Measurements from ENCODE around the gene FAM171A1.
"Not testable (repeated sequence)": the region's sequence is repeated elsewhere in the genome, so short reads cannot be mapped to it uniquely, and the experiment has no call there.

The FAM171A1 gene
- long read RNA-seq, donor 1, transcript FAM171A1-201 (8 exons, 3,952 nt): major isoform, 16 of 16 reads
- long read RNA-seq, donor 1, partial matches to known transcripts: 0 of 16 reads
- long read RNA-seq, donor 1, other reads (novel, unspliced or antisense): 0 of 16 reads
- long read RNA-seq, donor 2, transcript FAM171A1-201 (8 exons, 3,952 nt): major isoform, 9 of 52 reads
- long read RNA-seq, donor 2, partial matches to known transcripts: 43 of 52 reads
- long read RNA-seq, donor 2, other reads (novel, unspliced or antisense): 0 of 52 reads
- long read RNA-seq, donor 3, transcript FAM171A1-201 (8 exons, 3,952 nt): major isoform, 10 of 10 reads
- long read RNA-seq, donor 3, partial matches to known transcripts: 0 of 10 reads
- long read RNA-seq, donor 3, other reads (novel, unspliced or antisense): 0 of 10 reads
- long read RNA-seq, donor 4, transcript FAM171A1-201 (8 exons, 3,952 nt): major isoform, 19 of 19 reads
- long read RNA-seq, donor 4, partial matches to known transcripts: 0 of 19 reads
- long read RNA-seq, donor 4, other reads (novel, unspliced or antisense): 0 of 19 reads
- long read RNA-seq, donor 5, transcript FAM171A1-201 (8 exons, 3,952 nt): major isoform, 24 of 24 reads
- long read RNA-seq, donor 5, partial matches to known transcripts: 0 of 24 reads
- long read RNA-seq, donor 5, other reads (novel, unspliced or antisense): 0 of 24 reads
- long read RNA-seq, donor 6, transcript FAM171A1-201 (8 exons, 3,952 nt): major isoform, 18 of 23 reads
- long read RNA-seq, donor 6, partial matches to known transcripts: 5 of 23 reads
- long read RNA-seq, donor 6, other reads (novel, unspliced or antisense): 0 of 23 reads
- long read RNA-seq, donor 7, transcript FAM171A1-201 (8 exons, 3,952 nt): major isoform, 33 of 44 reads
- long read RNA-seq, donor 7, partial matches to known transcripts: 5 of 44 reads
- long read RNA-seq, donor 7, other reads (novel, unspliced or antisense): 6 of 44 reads
- long read RNA-seq, donor 8, transcript FAM171A1-201 (8 exons, 3,952 nt): major isoform, 19 of 30 reads
- long read RNA-seq, donor 8, partial matches to known transcripts: 11 of 30 reads
- long read RNA-seq, donor 8, other reads (novel, unspliced or antisense): 0 of 30 reads

DNA sequence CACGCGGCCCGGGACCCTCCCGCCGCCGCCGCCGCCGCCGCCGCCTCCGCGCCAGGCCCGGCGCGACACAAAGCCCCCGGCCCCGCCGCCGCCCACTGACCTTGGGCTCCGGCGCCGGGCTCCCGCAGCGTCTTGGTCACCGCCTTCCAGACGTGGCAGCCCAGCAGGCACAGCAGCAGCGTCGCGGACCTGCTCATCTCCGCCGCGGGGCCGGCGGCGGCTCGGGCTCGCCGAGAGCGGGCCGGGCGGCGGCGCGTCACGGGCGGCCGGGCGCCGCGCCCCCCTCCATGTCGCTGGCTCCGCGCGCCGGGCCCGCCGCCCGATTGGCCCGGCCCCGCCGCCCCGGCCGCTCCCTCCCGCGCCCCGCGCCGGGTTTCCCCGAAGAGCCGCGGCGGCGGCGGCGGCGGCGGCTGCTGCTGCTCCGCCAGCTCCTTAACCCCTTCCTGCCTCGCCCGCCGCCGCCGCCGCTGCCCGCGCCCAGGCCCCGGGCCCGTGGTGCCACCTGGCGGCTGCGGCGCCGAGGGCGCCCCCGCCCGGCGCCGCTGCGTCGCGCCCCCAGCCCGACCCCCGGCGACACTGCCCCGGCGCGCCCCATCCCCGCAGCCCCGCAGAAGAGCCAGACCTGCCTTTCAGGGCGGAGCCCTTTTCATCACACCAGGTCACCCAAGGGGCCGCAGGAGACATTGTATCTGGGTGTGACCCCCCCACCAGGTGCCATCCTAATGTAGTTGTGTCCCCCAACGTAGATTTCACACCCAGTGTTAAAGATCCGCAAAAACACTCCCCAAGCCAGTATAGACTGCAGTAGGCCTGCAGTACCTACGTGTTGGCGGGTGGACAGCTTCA, at the start of gene FAM171A1:
Gene FAM171A1 (minus strand): TSS at position 434 of the 846 bp plus-strand sequence. CDS start 237 bp downstream, at position 197.
- DNase-seq: peak; percentile 72

DNA sequence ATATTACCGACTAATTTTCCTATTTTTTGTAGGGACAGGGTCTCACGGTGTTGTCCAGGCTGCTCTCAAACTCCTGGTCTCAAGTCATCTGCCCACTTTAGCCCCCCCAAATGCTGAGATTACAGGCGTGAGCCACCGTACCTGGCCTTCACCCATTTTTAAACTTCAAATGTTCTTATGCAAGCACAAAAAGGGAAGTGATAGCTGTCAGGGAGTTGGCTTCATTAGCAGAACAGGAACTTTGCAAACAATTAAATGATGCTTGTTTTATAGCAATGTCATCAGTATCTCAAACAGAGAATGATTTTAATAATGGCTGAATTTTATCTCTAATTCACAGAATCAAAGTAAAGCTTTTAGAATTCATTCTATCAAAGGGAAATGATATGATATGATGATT, 49.8 kb upstream of the FAM171A1 start:
- no peak for DNase-seq

DNA sequence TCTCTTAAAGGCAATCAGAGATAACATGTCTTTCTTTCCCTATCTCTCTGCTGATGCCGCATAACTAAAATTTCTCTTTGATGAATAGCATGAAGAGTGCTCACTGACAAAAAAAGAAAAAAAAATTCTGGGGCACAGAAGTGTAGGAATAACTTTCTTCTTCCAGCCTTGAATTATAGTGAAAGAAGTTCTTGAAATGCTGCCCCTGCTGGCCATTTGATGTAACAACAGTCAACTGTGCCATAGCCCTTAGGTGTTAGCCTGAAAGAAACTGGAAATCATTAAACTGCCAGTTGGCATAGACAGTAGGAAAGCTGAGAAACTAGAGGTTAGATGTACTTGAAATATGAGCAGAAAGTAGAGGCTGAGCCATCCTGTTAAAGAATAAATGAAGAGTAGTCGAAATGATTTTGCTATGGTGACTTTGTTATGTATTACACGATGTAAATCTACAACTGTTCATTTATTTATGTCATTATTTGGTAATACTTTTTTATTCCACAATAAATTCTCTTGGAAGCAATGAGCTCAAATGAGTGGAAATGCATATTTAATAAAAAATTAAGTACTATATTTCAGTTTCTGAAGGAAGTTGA, 48.3 kb upstream of the FAM171A1 start:
- DNase-seq: no peak

DNA sequence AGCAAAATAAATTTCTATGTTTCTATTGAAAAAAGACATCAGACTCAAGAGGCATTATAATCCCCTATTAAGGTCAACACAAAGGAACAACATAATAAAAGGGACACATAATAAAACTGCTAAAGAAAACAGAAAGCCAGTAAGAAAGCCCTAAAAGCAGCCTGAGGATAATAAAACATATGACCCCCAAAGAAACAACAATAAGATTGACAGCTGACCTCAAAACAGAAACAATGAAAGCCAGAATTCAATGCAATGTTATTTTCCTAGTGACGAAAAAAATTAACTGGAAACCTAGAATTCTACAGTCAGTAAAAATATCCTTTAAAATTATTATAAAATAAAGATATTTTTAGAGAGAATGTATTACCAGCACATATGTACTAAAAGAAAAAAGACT, 44.9 kb upstream of the FAM171A1 start:
- no peak for DNase-seq

DNA sequence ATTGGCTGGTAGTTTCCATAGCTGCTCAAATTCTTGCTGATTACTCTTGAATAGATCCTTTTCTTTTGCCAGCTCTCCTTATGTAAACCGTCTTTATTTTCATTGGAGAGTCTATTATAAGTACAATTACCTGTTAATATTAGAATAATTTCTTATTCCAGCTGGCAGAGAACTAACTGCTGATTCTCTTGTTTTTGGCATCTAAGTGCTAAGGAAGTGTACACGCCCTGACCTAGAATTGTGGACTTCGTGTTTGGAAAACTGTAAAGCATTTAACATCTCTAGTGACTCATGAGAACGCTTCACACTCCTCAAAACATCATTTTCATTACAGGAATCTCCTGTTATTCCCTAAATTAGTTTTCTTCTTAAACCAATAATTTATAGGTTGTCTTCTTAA, 39.9 kb upstream of the FAM171A1 start:
- no peak for DNase-seq

DNA sequence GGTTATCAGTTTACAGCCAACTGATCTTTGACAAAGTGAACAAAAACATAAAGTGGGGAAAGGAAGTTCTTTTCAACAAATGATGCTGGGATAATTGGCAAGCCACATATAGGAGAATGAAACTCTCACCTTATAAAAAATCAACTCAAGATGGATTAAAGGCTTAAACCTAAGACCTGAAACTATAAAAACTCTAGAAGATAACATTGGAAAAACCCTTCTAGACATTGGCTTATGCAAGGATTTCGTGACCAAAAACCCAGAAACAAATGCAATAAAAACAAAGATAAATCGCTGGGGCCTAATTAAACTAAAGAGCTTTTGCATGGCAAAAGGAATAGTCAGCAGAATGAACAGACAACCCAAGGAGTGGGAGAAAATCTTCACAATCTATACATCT, 38.3 kb upstream of the FAM171A1 start:
- not testable (repeated sequence) for DNase-seq

DNA sequence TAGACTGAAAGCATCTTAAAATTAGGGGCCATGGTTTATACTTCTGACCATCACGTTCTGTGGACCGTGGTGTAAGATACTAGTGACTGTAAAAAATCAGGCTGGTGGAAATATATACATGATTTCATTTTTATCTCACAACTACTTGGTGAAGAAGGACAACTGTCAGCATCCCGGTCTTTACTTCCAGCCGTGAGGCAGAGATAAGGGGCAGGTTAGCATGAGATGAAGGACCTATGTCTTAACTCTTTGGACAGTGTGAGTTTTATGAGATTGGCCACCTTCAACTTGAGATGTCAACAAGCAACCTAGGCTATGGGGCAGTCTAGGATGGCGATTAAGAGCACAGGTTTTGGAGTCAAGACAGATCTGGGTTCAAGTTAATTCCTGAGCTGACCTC, 37.5 kb upstream of the FAM171A1 start:
- DNase-seq: no peak

DNA sequence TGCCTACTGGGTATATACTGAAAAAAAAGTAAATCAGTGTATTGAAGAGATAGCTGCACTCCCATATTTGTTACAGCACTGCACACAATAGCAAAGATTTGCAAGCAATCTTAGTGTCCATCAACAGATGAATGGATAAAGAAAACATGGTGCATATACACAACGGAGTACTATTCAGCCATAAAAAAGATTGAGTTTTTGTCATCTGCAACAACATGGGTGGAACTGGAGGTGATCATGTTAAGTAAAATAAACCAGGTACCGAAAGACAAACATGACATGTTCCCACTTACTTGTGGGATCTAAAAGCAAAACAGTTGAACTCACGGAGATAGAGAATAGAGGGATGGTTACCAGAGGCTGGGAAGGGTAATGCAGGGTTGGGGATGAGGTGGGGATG, 34.2 kb upstream of the FAM171A1 start:
- DNase-seq: no peak

DNA sequence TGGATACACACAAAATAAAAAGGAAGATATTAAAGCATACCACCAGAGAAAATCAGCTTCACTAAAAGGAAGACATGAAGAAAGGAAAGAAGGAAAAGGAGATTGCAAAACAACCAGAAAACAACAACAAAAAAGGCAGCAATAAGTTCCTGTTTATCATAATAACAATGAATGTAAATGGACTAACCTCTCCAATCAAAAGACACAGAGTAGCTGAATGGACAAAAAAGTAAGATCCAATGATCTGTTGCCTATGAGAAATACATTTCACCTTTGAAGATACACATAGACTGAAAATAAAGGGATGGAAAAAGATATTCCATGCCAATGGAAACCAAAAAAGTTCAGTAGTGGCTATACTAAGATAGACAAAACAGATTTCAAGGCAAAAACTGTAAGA, 30.3 kb upstream of the FAM171A1 start:
- no peak for DNase-seq

DNA sequence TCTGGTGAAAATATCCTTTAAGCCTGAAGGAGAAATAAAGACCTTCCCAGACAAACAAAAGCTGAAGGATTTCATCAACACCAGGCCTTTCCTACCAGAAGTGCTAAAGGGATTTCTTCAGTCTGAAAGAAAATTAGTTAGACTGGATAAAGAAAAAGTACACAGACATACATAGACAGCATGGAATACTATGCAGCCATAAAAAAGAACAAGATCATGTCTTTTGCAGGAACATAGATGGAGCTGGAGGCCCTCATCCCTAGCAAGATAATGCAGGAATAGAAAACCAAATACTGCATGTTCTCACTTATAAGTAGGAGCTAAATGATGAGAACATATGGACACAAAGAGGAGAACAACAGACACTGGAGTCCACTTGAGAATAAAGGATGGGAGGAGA, 29.4 kb upstream of the FAM171A1 start:
- not testable (repeated sequence) for DNase-seq

DNA sequence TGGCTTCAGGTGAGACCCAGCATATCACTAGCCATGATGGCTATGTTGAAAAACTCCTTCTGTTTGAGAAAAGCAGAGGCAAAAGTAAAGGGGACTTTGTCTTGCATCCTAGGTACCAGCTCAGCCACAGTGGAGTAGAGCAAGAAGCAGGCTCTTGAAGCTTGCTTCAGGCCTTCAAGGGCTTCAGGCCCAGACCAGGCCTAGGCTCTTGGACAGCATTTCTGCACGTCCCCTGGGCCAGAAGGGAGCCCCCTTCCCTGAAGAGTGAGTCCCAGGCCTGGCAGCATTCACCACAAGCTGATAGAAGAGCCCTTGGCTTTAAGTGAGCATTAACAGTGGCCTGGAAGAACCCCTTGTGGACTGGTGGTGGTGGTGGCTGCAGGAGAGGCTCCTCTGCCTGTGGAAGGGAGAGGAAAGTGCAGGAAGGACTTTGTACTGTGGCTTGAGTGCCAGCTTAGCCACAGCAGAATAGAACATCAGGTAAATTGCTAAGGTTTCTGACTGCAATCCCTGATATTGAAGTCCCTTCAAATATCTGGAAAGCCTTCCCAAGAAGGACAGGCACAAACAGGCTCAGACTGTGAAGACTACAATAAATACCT, 28.1 kb upstream of the FAM171A1 start:
- no peak for DNase-seq

DNA sequence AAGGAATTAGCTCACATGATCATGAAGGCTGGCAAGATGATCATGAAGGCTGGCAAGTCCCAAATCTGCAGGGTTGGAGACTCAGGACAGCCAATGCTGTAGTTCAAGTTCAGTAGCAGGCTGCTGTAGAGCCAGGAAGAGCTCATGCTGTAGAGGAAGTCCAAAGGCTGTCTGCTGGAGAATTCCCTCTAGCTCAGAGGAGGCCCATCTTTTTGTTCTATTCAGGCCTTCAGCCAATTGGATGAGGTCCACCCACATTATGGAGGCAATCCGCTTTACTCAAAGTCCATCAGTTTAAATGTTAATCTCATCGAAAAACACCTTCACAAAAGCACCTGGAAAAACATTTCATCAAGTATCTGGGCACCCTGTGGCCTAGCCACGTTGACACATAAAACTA, 24.8 kb upstream of the FAM171A1 start:
- DNase-seq: no peak

DNA sequence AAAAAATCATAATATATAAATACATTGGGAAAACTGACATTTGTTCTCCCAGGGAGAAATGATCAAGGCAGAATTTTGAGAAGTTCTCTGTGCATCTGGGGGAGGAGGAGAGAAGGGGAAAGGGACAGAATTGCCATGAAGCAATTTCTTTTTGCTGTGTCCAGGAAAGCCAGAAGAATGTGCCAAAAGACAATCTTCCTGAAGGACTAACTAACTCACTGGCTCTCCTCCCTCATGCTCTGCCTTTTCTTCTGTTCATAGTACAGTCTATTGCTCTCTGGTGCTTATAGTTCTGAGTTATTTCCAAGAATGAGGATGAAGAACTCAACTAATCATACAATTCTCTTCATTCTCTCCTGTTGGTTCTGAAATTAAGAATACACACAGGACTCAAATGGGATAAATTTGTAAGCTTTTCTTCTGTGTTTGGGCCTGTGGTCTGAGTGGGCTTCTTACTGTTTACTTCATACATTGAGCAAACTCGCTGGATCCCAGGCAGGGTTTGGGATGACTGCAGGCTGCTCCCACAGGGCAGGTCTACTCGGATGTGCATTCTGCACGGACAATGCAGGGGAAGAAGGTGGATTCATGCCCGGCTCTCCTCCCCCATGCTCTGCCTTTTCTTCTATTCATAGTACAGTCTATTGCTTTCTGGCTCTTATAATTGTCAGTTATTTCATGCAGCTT, 22.2 kb upstream of the FAM171A1 start:
- DNase-seq: no peak

DNA sequence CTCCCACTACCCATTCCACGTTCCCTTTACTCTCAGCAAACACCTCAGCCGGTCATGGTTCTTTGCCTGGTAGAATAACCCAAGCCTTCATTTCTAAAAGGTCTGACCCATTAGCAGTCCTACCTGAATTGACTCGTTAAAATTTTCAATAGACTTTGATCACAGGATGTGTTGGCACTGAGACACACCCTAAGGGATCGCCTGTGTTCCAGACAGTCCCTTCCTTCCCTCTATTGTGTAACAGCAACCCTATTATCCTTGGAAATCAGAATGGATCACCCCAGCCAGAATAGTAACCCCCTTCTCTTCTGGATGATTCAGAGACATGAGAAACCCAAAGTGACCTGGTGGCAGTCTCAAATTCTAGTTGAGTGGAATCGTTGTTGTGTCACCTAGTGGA, 20.4 kb upstream of the FAM171A1 start:
- DNase-seq: no peak

DNA sequence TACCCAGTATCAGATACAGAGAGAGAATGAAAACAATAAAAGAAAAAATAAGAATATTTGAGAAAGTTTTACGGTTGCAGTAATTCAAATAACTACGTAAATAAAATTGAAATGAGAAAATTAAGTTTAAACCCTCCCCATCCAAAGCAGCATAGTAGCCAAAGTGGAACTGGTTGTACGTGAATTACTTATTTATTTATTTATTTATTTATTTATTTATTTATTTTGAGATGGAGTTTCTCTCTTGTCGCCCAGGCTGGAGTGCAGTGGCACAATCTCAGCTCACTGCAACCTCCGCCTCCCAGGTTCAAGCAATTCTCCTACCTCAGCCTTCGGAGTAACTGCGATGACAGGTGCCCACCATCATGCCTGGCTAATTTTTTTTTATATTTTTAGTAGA, 17.1 kb upstream of the FAM171A1 start:
- DNase-seq: not testable (repeated sequence)

DNA sequence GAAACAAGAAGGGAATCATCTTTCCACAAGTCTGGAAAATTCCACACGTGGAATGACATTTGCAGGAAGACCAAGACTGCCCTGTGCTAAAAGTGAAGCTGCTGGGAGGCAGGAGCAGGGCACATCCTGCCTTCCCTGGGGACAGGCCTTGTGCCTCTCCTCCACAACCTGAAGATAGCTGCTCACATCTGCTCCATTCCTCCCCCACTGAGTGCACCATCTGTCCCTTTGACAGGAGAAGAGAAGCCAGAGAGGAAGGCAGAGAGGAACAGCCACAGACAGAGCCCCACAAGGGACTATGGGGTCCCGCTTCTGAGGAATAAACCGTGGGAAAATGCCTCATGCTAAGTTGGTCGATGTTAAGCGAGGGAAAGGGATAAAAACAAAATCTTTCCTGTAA, 15.9 kb upstream of the FAM171A1 start:
- DNase-seq: no peak

DNA sequence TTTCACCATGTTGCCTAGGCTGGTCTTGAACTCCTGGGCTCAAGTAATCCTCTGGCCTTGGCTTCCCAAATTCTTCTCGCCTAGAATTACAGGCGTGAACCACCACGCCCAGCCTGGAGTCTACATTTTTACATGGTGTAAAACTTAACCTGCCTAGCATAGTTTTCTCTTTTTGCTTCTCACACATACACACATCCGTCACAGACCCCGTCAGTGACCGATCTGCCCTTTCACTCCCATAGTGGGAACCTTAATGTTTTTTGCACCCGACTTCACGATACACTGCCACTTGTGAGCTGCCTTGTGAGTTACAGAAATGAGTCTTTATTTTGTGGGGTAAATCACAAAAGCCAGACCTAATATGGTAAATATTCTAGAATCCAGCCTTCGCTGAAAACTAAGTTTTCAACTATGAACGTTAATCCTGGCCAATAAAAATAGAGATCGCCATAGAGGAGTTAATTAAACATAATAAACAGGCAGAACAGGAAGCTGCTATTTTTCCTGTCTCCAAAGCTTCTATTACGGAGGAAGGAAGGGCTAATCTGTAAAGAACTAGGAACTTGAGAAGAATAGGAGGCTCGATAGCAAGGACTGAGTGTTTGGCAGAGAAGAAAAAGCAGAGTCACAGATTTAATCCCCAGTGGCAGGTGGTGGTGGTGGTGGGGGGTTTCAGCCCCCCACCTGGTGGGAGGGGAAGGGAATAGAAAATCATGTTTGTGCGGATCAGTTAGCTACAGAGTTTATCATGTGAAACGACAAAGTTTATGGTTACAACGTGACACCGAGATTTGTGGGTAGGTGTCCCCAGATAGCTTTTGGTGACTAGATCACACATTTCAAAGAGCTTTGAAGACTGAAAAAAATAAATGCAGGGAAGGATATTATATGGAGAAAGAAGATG, 14.7 kb upstream of the FAM171A1 start:
- peak; percentile 36 for DNase-seq

DNA sequence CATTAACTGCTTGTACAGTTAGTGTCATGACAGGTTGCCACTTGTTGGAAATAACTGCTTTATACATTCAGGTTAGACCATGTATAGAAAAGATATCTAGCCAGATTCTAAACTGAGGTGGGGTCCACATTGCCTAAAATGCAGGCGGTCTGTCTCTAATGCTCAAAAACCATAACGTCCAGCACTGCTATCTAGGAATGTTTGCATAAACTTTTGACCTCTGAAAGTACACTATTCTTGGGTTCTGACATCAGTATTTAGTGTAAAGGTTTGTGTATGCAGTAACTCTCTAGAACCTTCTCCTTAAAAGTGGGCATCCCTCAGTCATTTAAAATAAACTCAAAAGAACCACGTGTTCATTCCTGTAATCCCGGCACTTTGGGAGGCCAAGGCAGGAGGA, 10.3 kb upstream of the FAM171A1 start:
- DNase-seq: no peak

DNA sequence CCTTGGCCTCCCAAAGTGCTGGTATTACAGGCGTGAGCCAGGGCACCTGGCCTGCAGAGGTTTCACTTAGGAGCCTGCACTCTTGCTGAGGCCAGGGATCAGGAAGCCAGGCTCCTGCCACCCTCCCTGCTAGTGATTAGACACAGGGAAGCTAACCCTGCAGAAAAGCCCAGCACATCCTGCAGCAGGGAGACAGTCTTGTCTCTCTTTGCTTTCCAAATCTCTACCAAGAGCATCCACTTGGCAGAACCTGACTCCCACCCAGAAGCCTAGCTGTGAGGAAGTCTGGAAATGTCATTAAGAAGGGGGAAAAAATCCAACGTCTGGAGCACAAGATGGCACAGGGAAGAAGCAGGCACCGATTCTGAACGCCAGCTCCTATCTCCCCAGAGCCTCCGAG, 8.0 kb upstream of the FAM171A1 start:
- no peak for DNase-seq
